Lower lobe of right lung (tissue), 2 donors: ENCODE measurements around the gene TSPAN8. TPM values are rescaled to one million over a fixed set of nuclear protein-coding genes. Genes with fewer than 3 reads are reported as not detected.
A peak's percentile ranks its signal among the peaks of the same experiment; 100 is the strongest.

Source experiments
- ATAC-seq, 2 donors: fragments of 200-7000 bp; cut with Tn5 transposase; one replicate each; pipeline ENCODE4 v1.9.1; 2020 to 2022; ENCODE audit warnings: mild to moderate bottlenecking in 2 of 2, moderate library complexity in 2 of 2
- DNase-seq: peaks from one replicate; pipeline ENCODE4 v3.0.0-alpha.2; 2020
- H3K27ac ChIP-seq: fragments of 200-600 bp; one replicate; pipeline ENCODE4 v1.8.0; 2022
- H3K27me3 ChIP-seq: fragments of 200-600 bp; one replicate; pipeline ENCODE4 v1.8.0; 2022; ENCODE audit warnings: low read depth
- H3K36me3 ChIP-seq: fragments of 200-600 bp; one replicate; pipeline ENCODE4 v1.8.0; 2022; ENCODE audit warnings: mild to moderate bottlenecking
- H3K4me1 ChIP-seq: fragments of 200-600 bp; one replicate; pipeline ENCODE4 v1.8.0; 2022
- H3K4me3 ChIP-seq: fragments of 200-600 bp; one replicate; pipeline ENCODE4 v1.8.0; 2022; ENCODE audit warnings: mild to moderate bottlenecking
- H3K9me3 ChIP-seq: fragments of 200-600 bp; one replicate; pipeline ENCODE4 v1.8.0; 2022
- intact Hi-C: fragments of 100-400 bp; cut with DNase I; formaldehyde crosslinking; loops from one replicate; pipeline ENCODE4 v1.11.0; 2022
- total RNA-seq: library from RNA; stranded (reverse); fragmentation: NEBNext Ultra II Directional; extraction: Animal tissue kit (Norgen Biotek cat#: 25700); gene quantifications from one replicate; pipeline ENCODE4 v1.2.1, GENCODE V29; 2021
- TF ChIP-seq, protein P1 (sequence below): fragments of 200-600 bp; IDR thresholded peaks from one replicate; pipeline ENCODE4 v1.8.0; 2022; ENCODE audit warnings: antibody characterized with exemption, mild to moderate bottlenecking
- donor health status: DM: no; HTN: yes; CAD: no; lungs with severe emphysema.

The TSPAN8 gene
- total RNA-seq, 1 donor from 2014 or later: 15.3 TPM

- Histone ChIP-seq H3K4me3 (no peak overlapping the region), H3K4me1 (peaks cover 6% of the 10 kb centered on the region), H3K27ac (no peak overlapping the region), H3K27me3 (no peaks in the 10 kb centered on the region), H3K9me3 (no peaks in the 10 kb centered on the region), H3K36me3 (no peaks in the 10 kb centered on the region)
- TF ChIP-seq, protein P1, sequence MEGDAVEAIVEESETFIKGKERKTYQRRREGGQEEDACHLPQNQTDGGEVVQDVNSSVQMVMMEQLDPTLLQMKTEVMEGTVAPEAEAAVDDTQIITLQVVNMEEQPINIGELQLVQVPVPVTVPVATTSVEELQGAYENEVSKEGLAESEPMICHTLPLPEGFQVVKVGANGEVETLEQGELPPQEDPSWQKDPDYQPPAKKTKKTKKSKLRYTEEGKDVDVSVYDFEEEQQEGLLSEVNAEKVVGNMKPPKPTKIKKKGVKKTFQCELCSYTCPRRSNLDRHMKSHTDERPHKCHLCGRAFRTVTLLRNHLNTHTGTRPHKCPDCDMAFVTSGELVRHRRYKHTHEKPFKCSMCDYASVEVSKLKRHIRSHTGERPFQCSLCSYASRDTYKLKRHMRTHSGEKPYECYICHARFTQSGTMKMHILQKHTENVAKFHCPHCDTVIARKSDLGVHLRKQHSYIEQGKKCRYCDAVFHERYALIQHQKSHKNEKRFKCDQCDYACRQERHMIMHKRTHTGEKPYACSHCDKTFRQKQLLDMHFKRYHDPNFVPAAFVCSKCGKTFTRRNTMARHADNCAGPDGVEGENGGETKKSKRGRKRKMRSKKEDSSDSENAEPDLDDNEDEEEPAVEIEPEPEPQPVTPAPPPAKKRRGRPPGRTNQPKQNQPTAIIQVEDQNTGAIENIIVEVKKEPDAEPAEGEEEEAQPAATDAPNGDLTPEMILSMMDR: no peak
- ATAC-seq (no peak), DNase-seq (no peak)
- intact Hi-C loops: no loop called here
Observed at GRCh38 chr12:71138011-71138410, 19.8 kb downstream of the TSPAN8 start.

GRCh38 chr12:71135812-71136176, 22.0 kb downstream of the TSPAN8 start:
- no peaks in the 10 kb centered on the region for H3K36me3 ChIP-seq
- H3K27ac ChIP-seq: no peak overlapping the region
- TF ChIP-seq, protein P1: no peak
- intact Hi-C loops: no loop called here
- ATAC-seq (no peak), DNase-seq (no peak)
- no peaks in the 10 kb centered on the region for H3K9me3 ChIP-seq
- peaks cover 6% of the 10 kb centered on the region for H3K4me1 ChIP-seq
- no peak overlapping the region for H3K4me3 ChIP-seq
- no peaks in the 10 kb centered on the region for H3K27me3 ChIP-seq

DNA sequence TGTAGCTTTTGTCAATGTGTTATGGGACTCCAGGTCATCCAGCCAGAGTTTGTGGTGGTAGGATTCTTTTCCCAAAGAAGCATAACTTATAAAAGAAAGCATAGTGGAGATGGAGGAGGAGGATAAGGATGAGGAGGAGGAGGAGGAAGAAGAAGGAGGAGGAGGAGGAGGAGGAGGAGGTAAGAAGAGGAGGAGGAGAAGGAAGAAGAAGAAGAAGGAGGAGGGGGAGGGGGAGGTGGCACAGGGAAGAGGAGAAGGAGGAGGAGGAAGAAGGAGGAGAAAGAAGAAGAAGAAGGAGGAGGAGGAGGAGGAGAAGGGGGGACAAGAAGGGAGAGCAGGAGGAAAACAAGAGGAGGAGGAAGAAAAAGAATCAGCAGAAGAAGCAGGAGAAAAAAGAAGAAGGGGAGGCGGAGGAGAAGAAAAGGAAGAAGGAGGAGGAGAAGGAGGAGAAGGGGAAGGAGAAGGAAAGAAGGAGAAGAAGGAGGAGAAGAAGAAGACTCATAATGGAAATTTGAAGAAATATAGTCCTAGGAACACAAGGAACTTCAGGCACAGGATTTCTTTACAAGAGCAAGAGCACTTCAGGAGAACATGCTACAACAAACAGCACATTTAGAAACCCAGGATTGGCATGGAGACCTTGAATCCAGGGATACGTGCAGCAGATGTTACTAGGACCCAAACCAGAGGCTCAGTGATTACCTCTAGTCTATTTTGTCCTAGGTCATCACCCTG, 22.6 kb downstream of the TSPAN8 start:
- Histone ChIP-seq H3K4me3 (no peak overlapping the region), H3K9me3 (no peaks in the 10 kb centered on the region), H3K27me3 (no peaks in the 10 kb centered on the region), H3K36me3 (no peaks in the 10 kb centered on the region), H3K27ac (no peak overlapping the region), H3K4me1 (peaks cover 6% of the 10 kb centered on the region)
- ATAC-seq (no peak), DNase-seq (no peak)
- intact Hi-C loops: no loop called here
- TF ChIP-seq, protein P1: no peak

DNA sequence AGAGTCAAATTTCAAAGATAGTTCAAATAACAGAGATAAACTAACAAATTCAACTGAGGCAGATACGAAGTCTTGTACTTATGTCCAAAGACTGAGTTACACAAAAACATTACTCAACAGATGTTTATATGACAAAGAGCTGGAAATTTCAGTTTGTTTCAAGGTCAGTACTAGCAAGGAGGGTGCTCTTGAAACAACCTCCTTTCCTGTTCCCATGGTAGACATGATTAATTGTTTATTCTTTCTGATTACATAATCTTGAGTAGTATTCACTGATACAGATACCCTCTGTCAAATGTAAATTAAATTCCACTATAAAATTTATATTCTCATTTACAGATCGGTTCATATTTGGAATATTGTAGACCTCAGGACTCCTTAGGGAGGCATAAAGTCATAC, 23.4 kb downstream of the TSPAN8 start:
- H3K36me3 ChIP-seq: no peaks in the 10 kb centered on the region
- H3K27me3 ChIP-seq: no peaks in the 10 kb centered on the region
- peaks cover 6% of the 10 kb centered on the region for H3K4me1 ChIP-seq
- H3K27ac ChIP-seq: no peak overlapping the region
- H3K4me3 ChIP-seq: no peak overlapping the region
- intact Hi-C loops: no loop called here
- DNase-seq (no peak), ATAC-seq (peak in 1 of 2 donors; percentile 51)
- no peaks in the 10 kb centered on the region for H3K9me3 ChIP-seq
- TF ChIP-seq, protein P1: no peak

- DNase-seq: no peak
- intact Hi-C loops: no loop called here
- ATAC-seq: no peak
- Histone ChIP-seq H3K27me3 (no peaks in the 10 kb centered on the region), H3K4me1 (peaks cover 12% of the 10 kb centered on the region), H3K9me3 (no peaks in the 10 kb centered on the region), H3K36me3 (no peaks in the 10 kb centered on the region), H3K4me3 (no peak overlapping the region), H3K27ac (no peak overlapping the region)
- TF ChIP-seq, protein P1: no peak
Observed at GRCh38 chr12:71130521-71131069, 27.2 kb downstream of the TSPAN8 start.
